NCI-H146 treated with DMSO at 0.1 percent for 48 hours (cell line): ENCODE measurements around the gene TUBB4A.
A peak's percentile ranks its signal among the peaks of the same experiment; 100 is the strongest.
"Not testable (repeated sequence)": the region's sequence is repeated elsewhere in the genome, so short reads cannot be mapped to it uniquely, and the experiment has no call there.

Source experiments
- DNase-seq: peaks from one replicate; lab custom pipeline; 2025; ENCODE audit not compliant: unreplicated experiment; lab: John Stamatoyannopoulos, UW

Gene TUBB4A

GRCh38 chr19:6527893-6528543 is 25.9 kb upstream of the TUBB4A start:
- DNase-seq = no peak

- DNase-seq = no peak
Measured at GRCh38 chr19:6524311-6524710, 22.2 kb upstream of the TUBB4A start.

- DNase-seq = no peak
Measured at GRCh38 chr19:6522712-6523111, 20.6 kb upstream of the TUBB4A start.

GRCh38 chr19:6521718-6522646 is 19.9 kb upstream of the TUBB4A start:
- no peak for DNase-seq

- DNase-seq = no peak
Measured at GRCh38 chr19:6519289-6519688, 17.2 kb upstream of the TUBB4A start.

GRCh38 chr19:6518145-6518911 is 16.2 kb upstream of the TUBB4A start:
- DNase-seq = no peak

- peak; percentile 26 for DNase-seq
Measured at GRCh38 chr19:6516659-6517291, 14.7 kb upstream of the TUBB4A start.

GRCh38 chr19:6516018-6516658 is 14.0 kb upstream of the TUBB4A start:
- peak; percentile 27 for DNase-seq

- DNase-seq = no peak
Measured at GRCh38 chr19:6514926-6515544, 12.9 kb upstream of the TUBB4A start.

- DNase-seq = no peak
Measured at GRCh38 chr19:6514089-6514488, 12.0 kb upstream of the TUBB4A start.

GRCh38 chr19:6510618-6511017 is 8.5 kb upstream of the TUBB4A start:
- DNase-seq = no peak

GRCh38 chr19:6509118-6509971 is 7.2 kb upstream of the TUBB4A start:
- no peak for DNase-seq

GRCh38 chr19:6508028-6508771 is 6.1 kb upstream of the TUBB4A start:
- DNase-seq = not testable (repeated sequence)

- no peak for DNase-seq
Measured at GRCh38 chr19:6503407-6504201, 1.5 kb upstream of the TUBB4A start.

GRCh38 chr19:6500837-6501739 is 1.0 kb downstream of the TUBB4A start:
- DNase-seq = no peak

- DNase-seq = no peak
Measured at GRCh38 chr19:6499052-6499790, 2.9 kb downstream of the TUBB4A start.
